ENCODE measurements around the gene IRF2BP2.
"Not testable (repeated sequence)": the region's sequence is repeated elsewhere in the genome, so short reads cannot be mapped to it uniquely, and the experiment has no call there.

IRF2BP2 gene

GRCh38 chr1:234634922-234635321, 24.9 kb upstream of the IRF2BP2 start:
- DNase-seq (ENCODE audit: low read depth in 2 of 2, low spot score in 1 of 2) = not testable (repeated sequence)

GRCh38 chr1:234634387-234634786, 24.4 kb upstream of the IRF2BP2 start:
- no peak for DNase-seq (ENCODE audit: low read depth in 2 of 2, low spot score in 1 of 2)

GRCh38 chr1:234633246-234634003, 23.4 kb upstream of the IRF2BP2 start:
- DNase-seq (ENCODE audit: low read depth in 2 of 2, low spot score in 1 of 2) = no peak

GRCh38 chr1:234632225-234632624, 22.2 kb upstream of the IRF2BP2 start:
- DNase-seq (ENCODE audit: low read depth in 2 of 2, low spot score in 1 of 2) = no peak

- no peak for DNase-seq (ENCODE audit: low read depth in 2 of 2, low spot score in 1 of 2)
Measured at GRCh38 chr1:234631721-234632125, 21.7 kb upstream of the IRF2BP2 start.

- no peak for DNase-seq (ENCODE audit: low read depth in 2 of 2, low spot score in 1 of 2)
Measured at GRCh38 chr1:234629026-234629425, 19.0 kb upstream of the IRF2BP2 start.

GRCh38 chr1:234628089-234628488, 18.1 kb upstream of the IRF2BP2 start:
- DNase-seq (ENCODE audit: low read depth in 2 of 2, low spot score in 1 of 2) = no peak

- DNase-seq (ENCODE audit: low read depth in 2 of 2, low spot score in 1 of 2) = no peak
Measured at GRCh38 chr1:234627009-234627950, 17.3 kb upstream of the IRF2BP2 start.

GRCh38 chr1:234626391-234626790, 16.4 kb upstream of the IRF2BP2 start:
- no peak for DNase-seq (ENCODE audit: low read depth in 2 of 2, low spot score in 1 of 2)

GRCh38 chr1:234624724-234625117, 14.7 kb upstream of the IRF2BP2 start:
- DNase-seq (ENCODE audit: low read depth in 2 of 2, low spot score in 1 of 2) = no peak

- no peak for DNase-seq (ENCODE audit: low read depth in 2 of 2, low spot score in 1 of 2)
Measured at GRCh38 chr1:234621657-234622335, 11.8 kb upstream of the IRF2BP2 start.

GRCh38 chr1:234621127-234621468, 11.1 kb upstream of the IRF2BP2 start:
- no peak for DNase-seq (ENCODE audit: low read depth in 2 of 2, low spot score in 1 of 2)

- no peak for DNase-seq (ENCODE audit: low read depth in 2 of 2, low spot score in 1 of 2)
Measured at GRCh38 chr1:234620272-234621126, 10.5 kb upstream of the IRF2BP2 start.

- DNase-seq (ENCODE audit: low read depth in 2 of 2, low spot score in 1 of 2) = no peak
Measured at GRCh38 chr1:234619794-234620247, 9.8 kb upstream of the IRF2BP2 start.

- no peak for DNase-seq (ENCODE audit: low read depth in 2 of 2, low spot score in 1 of 2)
Measured at GRCh38 chr1:234619071-234619480, 9.1 kb upstream of the IRF2BP2 start.

- no peak for DNase-seq (ENCODE audit: low read depth in 2 of 2, low spot score in 1 of 2)
Measured at GRCh38 chr1:234618737-234619049, 8.7 kb upstream of the IRF2BP2 start.

GRCh38 chr1:234617986-234618736, 8.2 kb upstream of the IRF2BP2 start:
- no peak for DNase-seq (ENCODE audit: low read depth in 2 of 2, low spot score in 1 of 2)

GRCh38 chr1:234617131-234617985, 7.4 kb upstream of the IRF2BP2 start:
- no peak for DNase-seq (ENCODE audit: low read depth in 2 of 2, low spot score in 1 of 2)

- no peak for DNase-seq (ENCODE audit: low read depth in 2 of 2, low spot score in 1 of 2)
Measured at GRCh38 chr1:234616644-234617043, 6.7 kb upstream of the IRF2BP2 start.
